SU-DHL-6 (cell line): ENCODE results near the gene CLEC4C.

Source experiments
- CTCF ChIP-seq: fragments of 200-600 bp; sonication (generic); IDR thresholded peaks from one replicate; pipeline ENCODE4 v1.5.1; 2017; ENCODE audit warnings: antibody characterized with exemption, mild to moderate bottlenecking, low read length, moderate library complexity; ENCODE audit not compliant: insufficient read depth, poor library complexity, severe bottlenecking
- EZH2phosphoT487 ChIP-seq: fragments of 200-600 bp; sonication (generic), shearing (Covaris generic); conservative IDR thresholded peaks from 2 replicates; pipeline ENCODE4 v1.6.1; 2018; ENCODE audit warnings: mild to moderate bottlenecking, antibody characterized with exemption, low read length, moderate library complexity, mixed read lengths

GRCh38 chr12:7784701-7785100, 37.5 kb upstream of the CLEC4C start:
- TF ChIP-seq CTCF = no peak
- TF ChIP-seq EZH2phosphoT487 = no peak
